ENCODE data around the gene PKD1.
"Not testable (repeated sequence)": the region's sequence is repeated elsewhere in the genome, so short reads cannot be mapped to it uniquely, and the experiment has no call there.

DNA sequence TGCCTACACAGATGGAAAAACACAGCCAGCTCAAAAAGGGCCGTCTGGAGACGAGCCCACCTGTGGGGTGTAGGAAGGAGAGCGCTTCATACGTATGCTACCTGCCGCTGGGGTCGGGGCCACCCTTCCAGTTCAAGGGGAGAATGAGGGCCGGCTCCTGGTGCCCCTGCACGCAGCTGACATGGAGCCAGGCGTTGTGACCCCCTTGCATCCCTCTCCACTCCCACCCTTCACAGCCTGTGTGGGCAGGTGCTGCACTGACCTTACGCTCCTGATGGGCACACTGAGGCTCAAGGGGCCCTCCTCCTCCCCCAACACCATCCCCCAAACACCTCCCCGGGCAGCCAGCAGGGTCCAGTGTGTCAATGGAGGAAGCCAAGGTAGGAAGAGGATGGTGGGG, 10.1 kb downstream of the PKD1 start:
- TF ChIP-seq, protein P1, sequence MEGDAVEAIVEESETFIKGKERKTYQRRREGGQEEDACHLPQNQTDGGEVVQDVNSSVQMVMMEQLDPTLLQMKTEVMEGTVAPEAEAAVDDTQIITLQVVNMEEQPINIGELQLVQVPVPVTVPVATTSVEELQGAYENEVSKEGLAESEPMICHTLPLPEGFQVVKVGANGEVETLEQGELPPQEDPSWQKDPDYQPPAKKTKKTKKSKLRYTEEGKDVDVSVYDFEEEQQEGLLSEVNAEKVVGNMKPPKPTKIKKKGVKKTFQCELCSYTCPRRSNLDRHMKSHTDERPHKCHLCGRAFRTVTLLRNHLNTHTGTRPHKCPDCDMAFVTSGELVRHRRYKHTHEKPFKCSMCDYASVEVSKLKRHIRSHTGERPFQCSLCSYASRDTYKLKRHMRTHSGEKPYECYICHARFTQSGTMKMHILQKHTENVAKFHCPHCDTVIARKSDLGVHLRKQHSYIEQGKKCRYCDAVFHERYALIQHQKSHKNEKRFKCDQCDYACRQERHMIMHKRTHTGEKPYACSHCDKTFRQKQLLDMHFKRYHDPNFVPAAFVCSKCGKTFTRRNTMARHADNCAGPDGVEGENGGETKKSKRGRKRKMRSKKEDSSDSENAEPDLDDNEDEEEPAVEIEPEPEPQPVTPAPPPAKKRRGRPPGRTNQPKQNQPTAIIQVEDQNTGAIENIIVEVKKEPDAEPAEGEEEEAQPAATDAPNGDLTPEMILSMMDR (IDR thresholded peaks at IDR 0.05; ENCODE audit: poor library complexity), result not testable (repeated sequence)
- TF ChIP-seq EZH2phosphoT487 (IDR thresholded peaks at IDR 0.05; ENCODE audit: low read depth, severe bottlenecking, unreplicated experiment), result not testable (repeated sequence)
